ENCODE data around the gene NRIP2. TPM values are rescaled to one million over a fixed set of nuclear protein-coding genes. Genes with fewer than 3 reads are reported as not detected.

Gene NRIP2
- total RNA-seq, 5 donors from 2014 or later (not counting 1 experiment from before 2014, with no cell fraction given), result not detected

DNA sequence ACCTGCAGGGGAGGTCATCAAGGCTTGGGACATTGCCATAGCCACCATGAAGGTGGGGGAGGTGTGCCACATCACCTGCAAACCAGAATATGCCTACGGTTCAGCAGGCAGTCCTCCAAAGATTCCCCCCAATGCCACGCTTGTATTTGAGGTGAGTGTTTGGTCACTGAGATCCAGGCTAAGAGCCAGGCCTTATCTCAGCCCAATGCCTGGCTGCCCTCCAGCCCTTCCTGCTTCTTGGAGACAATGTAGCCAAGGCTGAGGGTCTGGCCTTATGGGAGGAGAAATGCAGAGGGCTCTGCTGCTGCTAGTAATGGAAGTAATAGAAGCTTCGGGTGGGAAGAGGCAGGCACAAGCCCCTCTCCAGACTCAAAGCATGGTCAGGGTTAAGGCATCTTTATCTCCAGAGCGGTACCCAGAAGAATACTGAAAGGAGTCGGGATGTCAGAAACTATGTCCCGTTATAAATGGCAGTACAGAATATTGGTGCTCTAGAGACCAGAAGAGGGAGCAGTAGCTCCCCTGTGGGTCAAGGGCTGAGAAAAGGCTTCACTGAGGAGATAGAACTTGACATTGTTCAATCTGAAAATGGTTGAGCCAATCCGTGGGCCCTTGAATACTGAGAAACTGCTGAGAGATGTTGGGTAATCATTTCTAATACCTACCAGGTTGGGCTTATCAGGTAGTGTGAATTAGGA, 37.0 kb downstream of the NRIP2 start:
- Mint-ChIP-seq H3K4me3 (peak overlapping the region; percentile 84 to 95 (median 89)), H3K27me3 (no peaks in the 10 kb centered on the region), H3K36me3 (peaks cover 35% of the 10 kb centered on the region), H3K27ac (peak overlapping the region in 1 of 2 donors; percentile 58), H3K9me3 (no peaks in the 10 kb centered on the region), H3K4me1 (peaks cover 18 to 27% (median 25%) of the 10 kb centered on the region in 3 donors)
- no peaks in the 10 kb centered on the region for H3K9me3 ChIP-seq
- ChIA-PET POLR2A (no interaction called here), CTCF (no interaction called here)
- H3K27ac ChIP-seq (ENCODE audit: low read length), result no peak overlapping the region
- H3K4me1 ChIP-seq (ENCODE audit: control insufficient read depth in 1 of 2, extremely low read depth in 1 of 2, insufficient read depth in 2 of 2, low read length in 2 of 2), result peaks cover 4 to 29% of the 10 kb centered on the region in 2 experiments
- H3K4me3 ChIP-seq (ENCODE audit: control insufficient read depth in 1 of 2, extremely low read depth in 1 of 2, low read length in 1 of 2), result no peak overlapping the region
- ATAC-seq (replicated peaks in 1 of 4) (no peak), DNase-seq (no peak)
- H3K36me3 ChIP-seq (ENCODE audit: control insufficient read depth in 2 of 2, extremely low read depth in 1 of 2, insufficient read depth in 1 of 2, low read length in 1 of 2), result peaks cover 7 to 54% of the 10 kb centered on the region in 2 donors
- no peaks in the 10 kb centered on the region for H3K27me3 ChIP-seq (replicated peaks in 1 of 2; ENCODE audit: control insufficient read depth in 2 of 2, extremely low read depth in 1 of 2, insufficient read depth in 2 of 2, low read length in 1 of 2)
- WGBS (ENCODE audit: insufficient coverage), result 90% methylated on average over 3 of the region's 7 CpGs

DNA sequence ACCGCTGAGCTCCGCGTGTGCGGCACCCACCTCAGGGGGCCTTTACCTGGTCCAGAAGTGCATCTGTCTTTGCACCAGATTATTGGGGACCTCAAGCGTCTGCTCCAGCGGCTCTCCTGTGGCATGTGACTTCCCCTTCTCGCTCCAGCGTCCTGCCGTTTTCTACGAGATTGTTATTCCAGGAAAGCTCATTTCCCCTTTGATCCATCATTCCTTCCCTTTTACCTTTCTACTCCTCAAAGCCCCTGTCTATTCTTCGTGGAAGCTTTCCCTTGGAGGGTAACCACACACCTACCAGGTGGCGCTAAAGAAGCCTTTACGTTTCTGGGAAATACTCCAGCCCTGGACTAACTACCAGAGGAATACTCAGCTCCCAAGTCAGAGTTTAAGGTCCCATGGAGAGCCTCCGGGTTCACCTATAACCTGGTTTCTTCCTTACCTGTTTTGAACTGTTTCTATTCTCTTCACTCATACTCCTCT, 38.6 kb downstream of the NRIP2 start:
- peak overlapping the region; percentile 77 to 79 for H3K4me3 ChIP-seq (ENCODE audit: control insufficient read depth in 1 of 2, extremely low read depth in 1 of 2, low read length in 1 of 2)
- no peaks in the 10 kb centered on the region for H3K27me3 ChIP-seq (replicated peaks in 1 of 2; ENCODE audit: control insufficient read depth in 2 of 2, extremely low read depth in 1 of 2, insufficient read depth in 2 of 2, low read length in 1 of 2)
- H3K27ac ChIP-seq (ENCODE audit: low read length), result peak overlapping the region; percentile 32
- peaks cover 4 to 29% of the 10 kb centered on the region in 2 experiments for H3K4me1 ChIP-seq (ENCODE audit: control insufficient read depth in 1 of 2, extremely low read depth in 1 of 2, insufficient read depth in 2 of 2, low read length in 2 of 2)
- WGBS (ENCODE audit: insufficient coverage), result 6% methylated on average over 11 of the region's 14 CpGs
- Mint-ChIP-seq H3K27me3 (no peaks in the 10 kb centered on the region), H3K9me3 (no peaks in the 10 kb centered on the region), H3K27ac (peak overlapping the region; percentile 77 to 78), H3K36me3 (peaks cover 29% of the 10 kb centered on the region), H3K4me3 (peak overlapping the region; percentile 84 to 95 (median 89)), H3K4me1 (peaks cover 18 to 28% (median 25%) of the 10 kb centered on the region in 3 donors)
- no peaks in the 10 kb centered on the region for H3K9me3 ChIP-seq
- CTCF ChIA-PET, result interaction anchor here (0.6 to 1.7 kb wide), 4 partner anchors 12 to 302 kb away, joined by 3 to 4 read pairs (median 3); no protein-coding TSS in a partner anchor
- DNase-seq (no peak), ATAC-seq (replicated peaks in 1 of 4) (no peak)
- H3K36me3 ChIP-seq (ENCODE audit: control insufficient read depth in 2 of 2, extremely low read depth in 1 of 2, insufficient read depth in 1 of 2, low read length in 1 of 2), result peaks cover 4 to 39% of the 10 kb centered on the region in 2 donors
- POLR2A ChIA-PET, result no interaction called here

DNA sequence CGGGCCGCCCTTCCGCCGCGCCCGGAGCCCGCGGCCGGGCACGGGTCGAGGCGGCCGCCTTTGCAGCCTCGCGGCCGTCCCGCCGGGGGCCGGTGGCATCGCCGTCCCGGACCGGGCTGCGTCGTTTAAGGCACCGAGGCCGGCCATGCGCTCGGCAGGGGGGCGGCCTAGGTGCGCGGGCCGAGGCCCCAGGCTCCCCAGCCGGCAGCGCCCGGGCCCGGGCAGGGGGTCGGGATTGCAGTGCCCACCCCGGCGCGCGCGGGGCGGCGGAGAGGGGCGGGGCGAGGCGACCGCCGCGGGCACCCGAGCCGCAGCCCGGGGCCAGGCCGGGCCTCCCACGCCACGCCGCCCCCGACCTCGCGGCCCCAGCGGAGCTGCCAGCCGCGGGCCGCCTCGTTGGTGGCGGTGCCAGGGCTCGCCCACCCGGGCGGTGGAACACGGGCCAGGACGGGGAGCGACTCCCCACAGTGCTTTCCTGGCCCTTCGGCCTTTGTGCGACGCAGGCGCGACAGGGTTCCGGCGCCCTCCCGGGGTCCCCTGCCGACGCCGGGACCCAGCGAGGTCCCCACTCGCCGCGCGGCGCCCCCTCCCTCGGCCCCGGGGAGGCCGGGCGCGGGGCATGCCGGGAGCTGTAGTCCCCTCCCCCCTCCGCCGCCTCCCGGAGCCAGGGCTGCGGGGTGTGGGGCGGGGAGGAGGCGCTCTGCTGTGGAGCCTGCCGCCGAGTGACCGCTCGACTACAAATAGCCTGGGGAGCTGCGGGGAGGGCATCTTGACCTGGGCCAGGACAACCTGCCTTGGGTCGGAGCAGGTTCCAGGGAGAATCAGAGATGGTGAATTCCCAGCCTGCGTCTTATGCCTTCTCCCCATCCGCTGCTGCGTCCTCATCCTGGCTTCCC, 39.3 kb downstream of the NRIP2 start:
- Mint-ChIP-seq H3K9me3 (no peaks in the 10 kb centered on the region), H3K4me1 (peaks cover 18 to 28% (median 25%) of the 10 kb centered on the region in 3 donors), H3K36me3 (peaks cover 24% of the 10 kb centered on the region), H3K4me3 (peak overlapping the region; percentile 84 to 95 (median 89)), H3K27me3 (no peaks in the 10 kb centered on the region), H3K27ac (peak overlapping the region; percentile 77 to 78)
- WGBS (ENCODE audit: insufficient coverage), result under 1% methylated on average over 96 of the region's 111 CpGs
- no peaks in the 10 kb centered on the region for H3K9me3 ChIP-seq
- ATAC-seq (replicated peaks in 1 of 4) (peak; percentile 70 to 79 (median 72)), DNase-seq (peak; percentile 16 to 80 (median 57))
- H3K36me3 ChIP-seq (ENCODE audit: control insufficient read depth in 2 of 2, extremely low read depth in 1 of 2, insufficient read depth in 1 of 2, low read length in 1 of 2), result peaks cover 4 to 32% of the 10 kb centered on the region in 2 donors
- peak overlapping the region; percentile 77 to 79 for H3K4me3 ChIP-seq (ENCODE audit: control insufficient read depth in 1 of 2, extremely low read depth in 1 of 2, low read length in 1 of 2)
- POLR2A ChIA-PET, result no interaction called here
- H3K4me1 ChIP-seq (ENCODE audit: control insufficient read depth in 1 of 2, extremely low read depth in 1 of 2, insufficient read depth in 2 of 2, low read length in 2 of 2), result peaks cover 4 to 29% of the 10 kb centered on the region in 2 experiments
- H3K27ac ChIP-seq (ENCODE audit: low read length), result peak overlapping the region; percentile 32
- CTCF ChIA-PET, result interaction anchor here (1.0 to 1.7 kb wide), 3 partner anchors 11 to 113 kb away, joined by 3 to 4 read pairs (median 3); no protein-coding TSS in a partner anchor
- no peaks in the 10 kb centered on the region for H3K27me3 ChIP-seq (replicated peaks in 1 of 2; ENCODE audit: control insufficient read depth in 2 of 2, extremely low read depth in 1 of 2, insufficient read depth in 2 of 2, low read length in 1 of 2)

DNA sequence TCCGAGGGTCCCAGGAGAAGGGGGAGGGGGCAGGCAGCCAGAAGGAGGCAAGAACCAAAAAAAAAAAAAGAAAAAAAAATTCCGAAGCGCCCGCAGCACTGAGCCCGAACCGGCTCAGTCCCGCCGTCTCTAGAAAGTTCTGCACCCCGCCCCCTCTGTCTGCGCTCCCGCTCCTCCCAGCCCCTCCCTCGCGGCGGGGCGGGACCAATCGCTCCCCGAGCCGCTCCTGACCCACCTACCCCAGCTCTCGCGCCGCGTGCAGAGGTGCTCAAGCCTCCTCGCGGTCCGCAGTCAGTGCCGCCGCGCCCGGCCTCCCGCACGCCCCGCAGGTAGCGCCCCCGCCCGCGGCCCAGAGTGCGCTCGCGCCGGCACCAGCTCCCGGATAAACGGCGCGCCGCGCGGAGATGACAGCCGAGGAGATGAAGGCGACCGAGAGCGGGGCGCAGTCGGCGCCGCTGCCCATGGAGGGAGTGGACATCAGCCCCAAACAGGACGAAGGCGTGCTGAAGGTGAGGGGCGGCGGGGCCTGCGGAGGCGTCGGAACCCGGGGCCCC, 40.0 kb downstream of the NRIP2 start, which contains the start of gene FKBP4:
TSS of gene FKBP4 (plus strand) at position 235 of the 554 bp plus-strand sequence. CDS start at position 405, 170 bp downstream.
- peak within 1 kb of the TSS; percentile 84 to 95 (median 89) for H3K4me3 Mint-ChIP-seq
- Histone ChIP-seq H3K27ac (ENCODE audit: low read length) (peak within 1 kb of the TSS; percentile 35), H3K4me3 (ENCODE audit: control insufficient read depth in 1 of 2, extremely low read depth in 1 of 2, low read length in 1 of 2) (peak within 1 kb of the TSS; percentile 77 to 79), H3K36me3 (ENCODE audit: control insufficient read depth in 2 of 2, extremely low read depth in 1 of 2, insufficient read depth in 1 of 2, low read length in 1 of 2) (peaks cover 4 to 25% of the 10 kb centered on the region in 2 donors), H3K4me1 (ENCODE audit: control insufficient read depth in 1 of 2, extremely low read depth in 1 of 2, insufficient read depth in 2 of 2, low read length in 2 of 2) (peaks cover 4 to 29% of the 10 kb centered on the region in 2 experiments), H3K9me3 (no peaks in the 10 kb centered on the region), H3K27me3 (replicated peaks in 1 of 2; ENCODE audit: control insufficient read depth in 2 of 2, extremely low read depth in 1 of 2, insufficient read depth in 2 of 2, low read length in 1 of 2) (no peaks in the 10 kb centered on the region)
- WGBS (ENCODE audit: insufficient coverage), result under 1% methylated on average over 63 of the region's 63 CpGs
- peak; percentile 87 to 89 (median 88) for ATAC-seq (replicated peaks in 1 of 4)
- ChIA-PET CTCF (interaction anchor here (0.8 to 1.7 kb wide), 3 partner anchors 10 to 104 kb away, joined by 3 to 4 read pairs (median 4); no protein-coding TSS in a partner anchor), POLR2A (interaction anchor here in 1 of 2 donors (0.5 to 0.7 kb wide), 3 partner anchors 17 to 98 kb away, joined by 3 to 7 read pairs (median 4); no protein-coding TSS in a partner anchor)
- H3K36me3 Mint-ChIP-seq, result peaks cover 20% of the 10 kb centered on the region
- no peaks in the 10 kb centered on the region for H3K27me3 Mint-ChIP-seq
- peak; percentile 72 to 93 (median 82) for DNase-seq
- H3K4me1 Mint-ChIP-seq, result peaks cover 18 to 28% (median 25%) of the 10 kb centered on the region in 3 donors
- peak within 1 kb of the TSS in 1 of 2 donors; percentile 78 for H3K27ac Mint-ChIP-seq
- H3K9me3 Mint-ChIP-seq, result no peaks in the 10 kb centered on the region

DNA sequence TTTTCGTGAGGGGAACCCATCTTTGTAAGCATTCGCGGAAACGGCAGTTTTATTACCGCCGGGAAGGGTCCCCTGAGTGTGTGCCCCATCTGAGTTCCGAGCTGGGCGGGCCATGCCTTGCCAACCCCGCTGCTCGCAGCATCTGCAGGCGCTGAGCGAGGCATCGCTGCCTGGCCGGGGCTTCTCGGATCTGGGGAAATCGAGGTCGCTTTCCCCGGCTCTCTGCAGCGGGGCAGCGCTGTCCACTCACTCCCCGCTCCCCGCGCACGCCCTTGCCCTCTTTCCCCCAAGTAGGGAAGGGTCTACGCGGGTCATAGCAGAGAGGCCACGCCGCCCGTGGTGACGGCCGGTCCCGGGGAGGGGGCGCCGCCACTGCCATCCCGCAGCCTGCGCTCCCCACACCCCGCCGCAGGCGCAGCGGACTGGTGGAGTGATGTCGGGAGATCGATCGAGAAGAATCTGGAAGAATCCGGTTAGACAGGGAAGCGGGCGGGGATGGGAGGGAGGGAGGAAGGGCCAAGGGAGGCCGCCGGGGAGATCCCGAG, 40.6 kb downstream of the NRIP2 start:
- 8% methylated on average over 35 of the region's 49 CpGs for WGBS (ENCODE audit: insufficient coverage)
- peak overlapping the region; percentile 76 to 83 (median 82) for H3K4me3 Mint-ChIP-seq
- peaks cover 4 to 29% of the 10 kb centered on the region in 2 experiments for H3K4me1 ChIP-seq (ENCODE audit: control insufficient read depth in 1 of 2, extremely low read depth in 1 of 2, insufficient read depth in 2 of 2, low read length in 2 of 2)
- H3K9me3 Mint-ChIP-seq, result no peaks in the 10 kb centered on the region
- peaks cover 18 to 28% (median 25%) of the 10 kb centered on the region in 3 donors for H3K4me1 Mint-ChIP-seq
- POLR2A ChIA-PET, result interaction anchor here in 1 of 2 donors (0.5 to 0.7 kb wide), 3 partner anchors 17 to 98 kb away, joined by 3 to 7 read pairs (median 4); no protein-coding TSS in a partner anchor
- H3K27me3 ChIP-seq (replicated peaks in 1 of 2; ENCODE audit: control insufficient read depth in 2 of 2, extremely low read depth in 1 of 2, insufficient read depth in 2 of 2, low read length in 1 of 2), result no peaks in the 10 kb centered on the region
- peak in 12 of 35 experiments; percentile 8 to 30 (median 15) for DNase-seq
- H3K36me3 ChIP-seq (ENCODE audit: control insufficient read depth in 2 of 2, extremely low read depth in 1 of 2, insufficient read depth in 1 of 2, low read length in 1 of 2), result peaks cover 4 to 19% of the 10 kb centered on the region in 2 donors
- H3K27ac Mint-ChIP-seq, result no peak overlapping the region
- CTCF ChIA-PET, result interaction anchor here in 1 of 2 donors (0.8 to 1.0 kb wide), 2 partner anchors 10 to 103 kb away, joined by 3 to 4 read pairs; no protein-coding TSS in a partner anchor
- peak overlapping the region; percentile 35 for H3K27ac ChIP-seq (ENCODE audit: low read length)
- peak; percentile 1 to 17 (median 4) for ATAC-seq (replicated peaks in 1 of 4)
- peak overlapping the region; percentile 65 to 67 for H3K4me3 ChIP-seq (ENCODE audit: control insufficient read depth in 1 of 2, extremely low read depth in 1 of 2, low read length in 1 of 2)
- peaks cover 14% of the 10 kb centered on the region for H3K36me3 Mint-ChIP-seq
- H3K27me3 Mint-ChIP-seq, result no peaks in the 10 kb centered on the region
- H3K9me3 ChIP-seq, result no peaks in the 10 kb centered on the region

All from T-cell (primary cell).